Neural progenitor cell (in vitro differentiated cells): ENCODE results near the gene TC2N. TPM values are rescaled to one million over a fixed set of nuclear protein-coding genes. Genes with fewer than 3 reads are reported as not detected.
"Not testable (repeated sequence)": the region's sequence is repeated elsewhere in the genome, so short reads cannot be mapped to it uniquely, and the experiment has no call there.

ENCODE experiments used
- DNase-seq: peaks from one replicate; pipeline ENCODE4 v3.0.0-alpha.2; 2016; ENCODE audit warnings: low spot score
- H2AFZ ChIP-seq: fragments of 200-600 bp; sonication (generic); replicated peaks from 2 replicates; pipeline ENCODE4 v1.6.1; 2016; ENCODE audit warnings: antibody characterized with exemption
- H3F3A ChIP-seq: fragments of 200-600 bp; sonication (generic); 2 replicates; pipeline ENCODE4 v1.6.1; 2016; ENCODE audit warnings: antibody characterized with exemption, low read depth
- H3K27ac ChIP-seq: fragments of 200-600 bp; sonication (generic); 2 replicates; pipeline ENCODE4 v1.5.1; 2016; ENCODE audit warnings: mild to moderate bottlenecking
- H3K27me3 ChIP-seq: fragments of 200-600 bp; sonication (generic); 2 replicates; pipeline ENCODE4 v1.6.1; 2016; ENCODE audit warnings: mild to moderate bottlenecking, moderate library complexity
- H3K36me3 ChIP-seq: fragments of 200-600 bp; sonication (generic); 2 replicates; pipeline ENCODE4 v1.5.1; 2016
- H3K4me1 ChIP-seq: fragments of 200-600 bp; sonication (generic); 2 replicates; pipeline ENCODE4 v1.6.1; 2016; ENCODE audit warnings: mixed run types
- H3K4me2 ChIP-seq: fragments of 200-600 bp; sonication (generic); 2 replicates; pipeline ENCODE4 v1.6.1; 2016
- H3K4me3 ChIP-seq: fragments of 200-600 bp; sonication (generic); 2 replicates; pipeline ENCODE4 v1.5.1; 2016
- H3K79me2 ChIP-seq: fragments of 200-600 bp; sonication (generic); 2 replicates; pipeline ENCODE4 v1.6.1; 2016; ENCODE audit warnings: low read depth
- H3K9ac ChIP-seq: fragments of 200-600 bp; sonication (generic); 2 replicates; pipeline ENCODE4 v1.6.1; 2016
- H3K9me3 ChIP-seq: fragments of 200-600 bp; sonication (generic); 2 replicates; pipeline ENCODE4 v1.5.1; 2016; ENCODE audit warnings: low read depth
- H4K20me1 ChIP-seq: fragments of 200-600 bp; sonication (generic); 2 replicates; pipeline ENCODE4 v1.6.1; 2016; ENCODE audit warnings: low read depth
- H3K27ac Mint-ChIP-seq: 3 replicates; pipeline ENCODE4 v1.8.0; 2021; ENCODE audit warnings: mixed read lengths
- H3K27me3 Mint-ChIP-seq: 2 replicates; pipeline ENCODE4 v1.8.0; 2022; ENCODE audit warnings: low read depth, mild to moderate bottlenecking, inconsistent platforms, moderate library complexity, mixed read lengths; ENCODE audit not compliant: insufficient read depth
- H3K36me3 Mint-ChIP-seq: 3 replicates; pipeline ENCODE4 v1.8.0; 2021; ENCODE audit warnings: mixed read lengths
- H3K4me1 Mint-ChIP-seq: 3 replicates; pipeline ENCODE4 v1.8.0; 2021; ENCODE audit warnings: mixed read lengths
- H3K4me3 Mint-ChIP-seq: 3 replicates; pipeline ENCODE4 v1.8.0; 2021; ENCODE audit warnings: mild to moderate bottlenecking, moderate library complexity, mixed read lengths
- H3K9me3 Mint-ChIP-seq: 3 replicates; pipeline ENCODE4 v1.8.0; 2020; ENCODE audit warnings: mixed read lengths
- EZH2 ChIP-seq: fragments of 200-600 bp; sonication (generic); IDR thresholded peaks from 2 replicates; pipeline ENCODE4 v1.6.1; 2017; ENCODE audit warnings: antibody characterized with exemption, mild to moderate bottlenecking, moderate library complexity
- EZH2phosphoT487 ChIP-seq: fragments of 200-600 bp; sonication (generic); IDR thresholded peaks from 2 replicates; pipeline ENCODE4 v1.6.1; 2017; ENCODE audit warnings: antibody characterized with exemption
- total RNA-seq: library from RNA; depleted of rRNA; stranded (reverse); fragments of >200 nt; gene quantifications from 2 replicates; pipeline ENCODE4 v1.2.3, GENCODE V29; 2015; ENCODE audit warnings: low replicate concordance
- TF ChIP-seq, protein P1 (sequence below): fragments of 200-600 bp; sonication (generic); IDR thresholded peaks from 2 replicates; pipeline ENCODE4 v1.5.1; 2017; ENCODE audit warnings: antibody characterized with exemption, mild to moderate bottlenecking

The TC2N gene
- total RNA-seq, 1 donor from 2014 or later: 5.8 TPM

DNA sequence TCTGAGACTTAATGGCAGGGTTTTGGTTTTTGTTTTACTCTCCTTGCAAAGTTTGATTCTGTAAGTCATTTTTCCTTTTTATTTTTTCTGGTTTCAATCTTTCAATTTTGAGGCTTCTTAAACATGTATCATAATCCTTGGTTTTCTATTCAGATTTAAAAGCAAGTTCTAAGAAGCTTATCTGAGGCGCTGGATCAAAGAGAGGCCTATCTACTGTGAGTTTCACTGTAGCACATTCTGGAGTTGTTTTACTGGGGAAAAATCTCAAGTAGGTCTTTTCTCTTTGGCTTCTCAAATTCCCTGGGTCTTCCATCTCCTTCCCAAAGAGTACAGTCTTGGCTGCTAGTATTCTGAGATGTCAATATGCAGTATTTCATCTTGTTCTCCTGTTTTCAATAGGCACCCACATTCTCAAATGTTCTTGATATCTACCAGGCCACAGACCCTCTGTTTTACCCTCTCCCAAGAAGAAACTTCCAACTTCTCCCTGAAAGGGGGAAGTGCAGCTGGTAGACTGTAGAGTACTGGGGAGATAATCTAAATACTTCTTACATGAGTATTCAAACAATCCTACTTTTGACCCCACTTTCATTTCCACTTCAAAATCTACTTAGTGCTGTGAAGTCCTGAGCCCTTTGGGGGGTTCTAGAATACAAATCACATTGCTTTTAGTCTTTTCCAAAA lies 124.6 kb downstream of the TC2N start:
- H3K27me3 ChIP-seq: no peaks in the 10 kb centered on the region
- H3K9me3 ChIP-seq: no peaks in the 10 kb centered on the region
- H3K4me3 ChIP-seq: no peak overlapping the region
- H2AFZ ChIP-seq: peak overlapping the region; percentile 63
- no peaks in the 10 kb centered on the region for H3K36me3 Mint-ChIP-seq
- H3K36me3 ChIP-seq: no peaks in the 10 kb centered on the region
- H3K27me3 Mint-ChIP-seq: peaks cover 5% of the 10 kb centered on the region
- DNase-seq: no peak
- no peak overlapping the region for H3K4me3 Mint-ChIP-seq
- H3K27ac ChIP-seq: no peak overlapping the region
- H3K4me1 Mint-ChIP-seq: no peaks in the 10 kb centered on the region
- H3K79me2 ChIP-seq: no peaks in the 10 kb centered on the region
- no peaks in the 10 kb centered on the region for H4K20me1 ChIP-seq
- H3K4me2 ChIP-seq: no peak overlapping the region
- H3K9me3 Mint-ChIP-seq: no peaks in the 10 kb centered on the region
- TF ChIP-seq EZH2: no peak
- TF ChIP-seq EZH2phosphoT487: no peak
- TF ChIP-seq, protein P1, sequence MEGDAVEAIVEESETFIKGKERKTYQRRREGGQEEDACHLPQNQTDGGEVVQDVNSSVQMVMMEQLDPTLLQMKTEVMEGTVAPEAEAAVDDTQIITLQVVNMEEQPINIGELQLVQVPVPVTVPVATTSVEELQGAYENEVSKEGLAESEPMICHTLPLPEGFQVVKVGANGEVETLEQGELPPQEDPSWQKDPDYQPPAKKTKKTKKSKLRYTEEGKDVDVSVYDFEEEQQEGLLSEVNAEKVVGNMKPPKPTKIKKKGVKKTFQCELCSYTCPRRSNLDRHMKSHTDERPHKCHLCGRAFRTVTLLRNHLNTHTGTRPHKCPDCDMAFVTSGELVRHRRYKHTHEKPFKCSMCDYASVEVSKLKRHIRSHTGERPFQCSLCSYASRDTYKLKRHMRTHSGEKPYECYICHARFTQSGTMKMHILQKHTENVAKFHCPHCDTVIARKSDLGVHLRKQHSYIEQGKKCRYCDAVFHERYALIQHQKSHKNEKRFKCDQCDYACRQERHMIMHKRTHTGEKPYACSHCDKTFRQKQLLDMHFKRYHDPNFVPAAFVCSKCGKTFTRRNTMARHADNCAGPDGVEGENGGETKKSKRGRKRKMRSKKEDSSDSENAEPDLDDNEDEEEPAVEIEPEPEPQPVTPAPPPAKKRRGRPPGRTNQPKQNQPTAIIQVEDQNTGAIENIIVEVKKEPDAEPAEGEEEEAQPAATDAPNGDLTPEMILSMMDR: no peak
- H3K9ac ChIP-seq: no peak overlapping the region
- no peaks in the 10 kb centered on the region for H3K4me1 ChIP-seq
- H3K27ac Mint-ChIP-seq: no peak overlapping the region
- H3F3A ChIP-seq: no peaks in the 10 kb centered on the region

DNA sequence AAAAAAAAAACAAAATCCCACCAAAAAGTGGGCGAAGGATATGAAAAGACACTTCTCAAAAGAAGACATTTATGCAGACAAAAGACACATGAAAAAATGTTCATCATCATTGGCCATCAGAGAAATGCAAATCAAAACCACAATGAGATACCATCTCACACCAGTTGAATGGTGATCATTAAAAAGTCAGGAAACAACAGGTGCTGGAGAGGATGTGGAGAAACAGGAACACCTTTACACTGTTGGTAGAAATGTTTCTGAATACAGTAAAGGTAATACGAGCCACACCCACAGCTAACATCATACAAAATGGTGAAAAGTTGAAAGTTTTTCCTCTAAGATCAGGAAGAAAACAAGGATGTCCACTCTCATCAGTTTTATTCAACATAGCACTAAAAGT lies 127.5 kb downstream of the TC2N start:
- not testable (repeated sequence) for H3K9ac ChIP-seq, H3K4me1 Mint-ChIP-seq, H3K27me3 ChIP-seq, H3K9me3 Mint-ChIP-seq, H3K79me2 ChIP-seq, H3K27me3 Mint-ChIP-seq, H3K4me1 ChIP-seq, H3K4me3 Mint-ChIP-seq, H3K36me3 Mint-ChIP-seq, H3K9me3 ChIP-seq, DNase-seq, H3K4me2 ChIP-seq, H3K36me3 ChIP-seq, H3K27ac Mint-ChIP-seq, H4K20me1 ChIP-seq, H2AFZ ChIP-seq, H3K4me3 ChIP-seq, H3K27ac ChIP-seq, H3F3A ChIP-seq

DNA sequence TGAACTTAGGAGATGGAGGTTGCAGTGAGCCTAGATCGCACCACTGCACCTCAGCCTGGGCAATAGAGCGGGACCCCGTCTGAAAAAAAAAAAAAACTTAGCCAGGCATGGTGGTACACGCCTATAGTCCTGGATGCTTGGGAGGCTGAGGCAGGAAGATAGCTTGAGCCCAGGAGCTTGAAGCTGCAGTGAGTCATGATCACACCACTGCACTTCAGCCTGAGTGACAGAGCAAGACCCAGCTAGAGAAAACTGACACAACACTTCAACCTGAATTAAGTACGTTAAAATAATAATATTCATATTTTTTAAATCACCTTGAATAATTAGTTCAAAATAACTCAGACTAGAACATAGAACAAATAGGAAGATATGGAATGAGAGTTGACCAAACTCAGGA lies 129.7 kb downstream of the TC2N start:
- Histone ChIP-seq H4K20me1 (no peaks in the 10 kb centered on the region), H2AFZ (no peak overlapping the region), H3K9me3 (no peaks in the 10 kb centered on the region), H3K9ac (no peak overlapping the region), H3K27me3 (no peaks in the 10 kb centered on the region), H3K4me2 (no peak overlapping the region), H3K79me2 (no peaks in the 10 kb centered on the region), H3K36me3 (no peaks in the 10 kb centered on the region), H3K4me1 (no peaks in the 10 kb centered on the region), H3K4me3 (no peak overlapping the region), H3K27ac (no peak overlapping the region), H3F3A (no peaks in the 10 kb centered on the region)
- no peaks in the 10 kb centered on the region for H3K9me3 Mint-ChIP-seq
- H3K4me3 Mint-ChIP-seq: no peak overlapping the region
- TF ChIP-seq EZH2 (no peak), EZH2phosphoT487 (no peak)
- TF ChIP-seq, protein P1: no peak
- no peaks in the 10 kb centered on the region for H3K36me3 Mint-ChIP-seq
- peaks cover 8% of the 10 kb centered on the region for H3K4me1 Mint-ChIP-seq
- DNase-seq: no peak
- no peak overlapping the region for H3K27ac Mint-ChIP-seq
- H3K27me3 Mint-ChIP-seq: peaks cover 2% of the 10 kb centered on the region

DNA sequence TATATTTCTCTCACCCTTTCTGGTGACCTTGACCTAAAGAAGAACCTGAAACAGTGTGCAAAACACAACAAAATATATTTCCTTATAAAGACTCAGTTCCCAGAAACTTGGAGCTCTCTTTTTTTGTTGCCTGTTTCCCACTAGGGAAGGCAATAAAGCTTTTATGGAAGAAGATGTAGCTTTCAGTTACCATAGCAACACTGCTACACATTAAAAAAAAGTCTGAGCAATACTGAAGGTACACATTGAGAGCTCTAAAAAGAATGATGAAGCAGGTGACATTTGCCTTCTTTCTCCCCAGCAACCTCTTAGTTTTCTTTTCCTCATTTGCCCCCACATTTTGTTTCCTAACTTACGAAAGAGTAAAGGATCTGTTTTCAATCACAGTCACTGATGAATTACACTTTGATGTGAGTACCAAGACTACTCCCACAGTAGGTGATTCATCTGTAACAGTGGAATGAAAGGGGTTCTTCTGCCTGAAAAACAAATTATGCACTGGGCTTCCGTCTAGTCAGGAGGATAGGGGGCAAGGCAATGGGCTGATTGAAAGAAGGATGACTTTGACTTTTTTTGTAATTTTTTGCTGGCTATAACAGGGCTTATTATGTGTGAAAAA lies 134.4 kb downstream of the TC2N start:
- Histone ChIP-seq H3K4me1 (no peaks in the 10 kb centered on the region), H3K9me3 (no peaks in the 10 kb centered on the region), H3K27me3 (no peaks in the 10 kb centered on the region), H3F3A (no peaks in the 10 kb centered on the region), H3K4me2 (no peak overlapping the region), H3K27ac (no peak overlapping the region), H3K9ac (no peak overlapping the region), H4K20me1 (no peaks in the 10 kb centered on the region), H3K36me3 (no peaks in the 10 kb centered on the region), H3K4me3 (no peak overlapping the region), H2AFZ (no peak overlapping the region), H3K79me2 (no peaks in the 10 kb centered on the region)
- no peaks in the 10 kb centered on the region for H3K36me3 Mint-ChIP-seq
- TF ChIP-seq EZH2 (no peak), EZH2phosphoT487 (no peak)
- TF ChIP-seq, protein P1: no peak
- DNase-seq: no peak
- H3K4me1 Mint-ChIP-seq: peaks cover 11% of the 10 kb centered on the region
- H3K27ac Mint-ChIP-seq: no peak overlapping the region
- no peak overlapping the region for H3K4me3 Mint-ChIP-seq
- no peaks in the 10 kb centered on the region for H3K9me3 Mint-ChIP-seq
- peaks cover 3% of the 10 kb centered on the region for H3K27me3 Mint-ChIP-seq
